Measurements from ENCODE around the gene GALNT18. TPM values are rescaled to one million over a fixed set of nuclear protein-coding genes. Genes with fewer than 3 reads are reported as not detected.
A peak's percentile ranks its signal among the peaks of the same experiment; 100 is the strongest.
"Not testable (repeated sequence)": the region's sequence is repeated elsewhere in the genome, so short reads cannot be mapped to it uniquely, and the experiment has no call there.

Gene GALNT18
- polyA plus RNA-seq, 4 donors, result 26.9 to 29.0 (median 27.2) TPM

- no peak for DNase-seq (ENCODE audit: low read depth in 4 of 4, low spot score in 3 of 4)
Measured at GRCh38 chr11:11472106-11472505, 149.7 kb downstream of the GALNT18 start.

DNA sequence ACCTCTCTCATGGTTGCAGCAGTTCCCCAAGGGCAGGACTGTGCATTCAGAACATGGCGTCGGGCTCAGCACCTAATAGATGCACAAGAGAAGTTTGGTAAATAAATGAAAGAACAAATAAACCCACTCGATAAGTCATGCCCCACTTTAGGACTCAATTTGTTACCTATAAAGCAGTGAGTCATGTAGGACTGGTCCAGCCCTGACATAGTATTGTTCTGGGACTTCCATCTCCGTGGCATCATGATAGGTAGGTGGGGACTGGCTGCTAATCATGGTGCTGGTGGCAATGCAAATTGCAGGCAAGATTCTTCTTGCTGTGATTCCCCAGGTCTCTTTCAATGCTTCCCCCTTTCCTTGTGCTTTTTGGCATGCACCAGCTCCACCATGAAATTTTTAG, 150.6 kb downstream of the GALNT18 start:
- DNase-seq (ENCODE audit: low read depth in 4 of 4, low spot score in 3 of 4), result no peak

DNA sequence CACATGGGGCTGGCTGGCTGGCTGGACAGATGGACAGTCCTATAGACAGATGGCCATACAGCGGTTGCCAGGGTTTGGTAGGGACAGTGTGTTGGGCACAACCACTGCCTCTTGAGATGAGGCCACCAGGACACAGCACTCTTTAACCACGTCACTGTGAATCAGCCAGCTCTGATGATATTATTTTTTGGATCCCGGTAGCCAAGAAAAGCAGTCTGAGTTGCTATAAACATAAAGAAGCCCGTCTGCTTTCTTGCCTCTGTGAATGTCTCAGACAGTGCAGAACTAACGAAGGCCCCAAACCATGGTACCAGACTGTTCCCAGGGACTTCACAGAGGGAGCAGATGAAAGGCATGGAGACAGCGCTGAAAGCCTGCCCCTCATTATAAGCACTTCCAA, 152.9 kb downstream of the GALNT18 start:
- DNase-seq (ENCODE audit: low read depth in 4 of 4, low spot score in 3 of 4), result no peak

DNA sequence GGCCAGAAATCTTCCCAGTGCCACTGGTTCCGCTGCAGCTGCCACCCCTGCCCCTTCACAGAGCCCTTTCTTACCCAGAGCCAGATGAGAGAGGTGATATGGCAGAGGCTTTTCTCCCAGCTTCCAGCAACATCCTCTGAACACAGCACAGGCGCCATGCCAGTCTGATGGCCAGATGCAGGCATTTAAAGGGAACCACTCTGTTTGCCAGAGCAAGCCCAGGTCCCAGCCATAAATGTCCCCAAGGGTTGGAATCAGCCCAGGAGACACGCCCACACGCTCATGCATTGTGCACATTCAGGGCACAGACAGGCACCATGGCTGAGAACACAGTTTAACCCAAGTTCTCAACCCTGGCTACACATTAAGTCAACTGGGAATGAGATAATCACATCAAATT, 154.5 kb downstream of the GALNT18 start:
- DNase-seq (ENCODE audit: low read depth in 4 of 4, low spot score in 3 of 4), result no peak

DNA sequence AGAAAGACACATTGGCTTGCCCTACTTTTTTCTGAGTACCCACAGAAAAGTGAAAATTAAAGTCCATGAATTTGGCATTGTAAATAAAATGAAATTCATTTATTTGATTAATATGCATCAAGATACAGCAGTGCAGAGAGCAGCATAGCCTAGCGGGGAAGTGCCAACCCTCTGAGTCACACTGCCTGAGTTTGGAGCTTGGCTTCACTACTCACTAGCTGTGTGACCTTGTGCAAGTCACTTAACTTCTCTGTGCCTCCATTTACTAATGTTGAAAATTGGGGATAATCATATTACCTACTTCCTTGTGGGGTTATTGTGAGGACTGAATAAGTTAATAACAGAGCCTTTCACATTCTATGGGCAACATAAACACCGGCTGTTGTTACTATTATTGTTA, 157.2 kb downstream of the GALNT18 start:
- DNase-seq (ENCODE audit: low read depth in 4 of 4, low spot score in 3 of 4), result no peak

- peak in 2 of 4 donors; percentile 44 to 65 for DNase-seq (ENCODE audit: low read depth in 4 of 4, low spot score in 3 of 4)
Measured at GRCh38 chr11:11463405-11463804, 158.4 kb downstream of the GALNT18 start.

DNA sequence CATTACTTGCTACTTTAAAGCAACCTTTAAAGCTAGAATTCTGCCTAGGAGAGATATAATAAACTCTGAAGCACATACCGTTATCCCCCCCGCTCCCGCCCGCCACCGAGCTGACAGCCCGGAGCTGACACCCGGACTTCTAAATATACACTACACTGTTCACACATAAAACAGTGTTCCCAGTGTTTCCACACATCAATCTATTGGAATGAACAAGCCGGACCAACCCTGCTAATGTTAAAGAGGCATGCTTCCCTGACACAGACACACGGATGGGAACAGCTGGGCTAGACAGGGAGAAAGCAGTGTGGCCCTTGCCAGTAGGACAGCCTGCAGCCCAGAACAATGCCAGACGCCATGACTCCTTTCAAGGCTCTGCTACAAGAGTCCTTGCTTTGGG, 160.3 kb downstream of the GALNT18 start:
- no peak for DNase-seq (ENCODE audit: low read depth in 4 of 4, low spot score in 3 of 4)

- no peak for DNase-seq (ENCODE audit: low read depth in 4 of 4, low spot score in 3 of 4)
Measured at GRCh38 chr11:11459578-11459977, 162.2 kb downstream of the GALNT18 start.

- DNase-seq (ENCODE audit: low read depth in 4 of 4, low spot score in 3 of 4), result no peak
Measured at GRCh38 chr11:11458485-11458884, 163.3 kb downstream of the GALNT18 start.

DNA sequence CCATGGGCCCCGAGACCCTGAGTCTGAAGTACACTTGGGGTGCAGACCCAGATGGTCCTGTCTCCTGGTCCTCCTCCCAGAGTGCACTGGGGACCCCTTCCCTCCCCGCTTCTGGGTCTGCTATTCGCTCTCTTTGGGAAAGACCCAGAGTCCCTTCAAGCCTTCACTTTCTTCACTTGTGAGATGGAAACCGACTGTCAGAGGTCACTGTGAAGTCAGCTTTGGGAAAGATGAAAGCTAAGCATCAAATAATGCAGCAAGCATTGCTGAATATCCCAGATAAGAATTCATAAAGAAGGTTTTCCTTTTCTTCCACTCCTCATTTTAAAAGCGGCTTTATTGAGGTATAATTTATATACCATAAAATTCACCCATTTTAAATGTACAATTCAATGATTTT, 163.8 kb downstream of the GALNT18 start:
- no peak for DNase-seq (ENCODE audit: low read depth in 4 of 4, low spot score in 3 of 4)

- no peak for DNase-seq (ENCODE audit: low read depth in 4 of 4, low spot score in 3 of 4)
Measured at GRCh38 chr11:11456866-11457265, 164.9 kb downstream of the GALNT18 start.

- DNase-seq (ENCODE audit: low read depth in 4 of 4, low spot score in 3 of 4), result no peak
Measured at GRCh38 chr11:11454671-11455223, 167.1 kb downstream of the GALNT18 start.

DNA sequence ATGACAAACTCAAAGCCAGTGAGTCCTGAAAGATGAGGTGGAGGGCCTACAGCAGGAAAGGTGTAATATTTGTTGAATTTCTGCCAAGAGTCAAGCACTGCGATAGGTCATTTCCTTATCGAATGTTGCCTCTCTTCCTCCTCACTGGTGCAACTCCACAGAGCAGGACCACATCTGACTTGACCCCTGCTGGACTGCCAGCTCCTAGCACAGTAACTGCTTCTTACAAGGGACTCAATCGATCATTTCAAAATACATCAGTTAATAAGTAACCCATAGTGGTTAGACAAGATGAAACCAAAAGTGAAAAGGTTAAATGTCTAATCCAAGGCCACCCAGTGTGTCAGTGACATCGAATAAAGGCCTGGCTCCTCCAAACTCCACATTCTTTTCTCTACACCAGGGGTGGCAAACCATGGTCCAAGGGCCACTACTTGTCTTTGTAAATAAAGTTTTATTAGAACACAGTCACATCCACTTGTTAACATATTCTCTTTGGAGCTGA, 170.3 kb downstream of the GALNT18 start:
- no peak for DNase-seq (ENCODE audit: low read depth in 4 of 4, low spot score in 3 of 4)

- no peak for DNase-seq (ENCODE audit: low read depth in 4 of 4, low spot score in 3 of 4)
Measured at GRCh38 chr11:11450744-11451362, 171.0 kb downstream of the GALNT18 start.

DNA sequence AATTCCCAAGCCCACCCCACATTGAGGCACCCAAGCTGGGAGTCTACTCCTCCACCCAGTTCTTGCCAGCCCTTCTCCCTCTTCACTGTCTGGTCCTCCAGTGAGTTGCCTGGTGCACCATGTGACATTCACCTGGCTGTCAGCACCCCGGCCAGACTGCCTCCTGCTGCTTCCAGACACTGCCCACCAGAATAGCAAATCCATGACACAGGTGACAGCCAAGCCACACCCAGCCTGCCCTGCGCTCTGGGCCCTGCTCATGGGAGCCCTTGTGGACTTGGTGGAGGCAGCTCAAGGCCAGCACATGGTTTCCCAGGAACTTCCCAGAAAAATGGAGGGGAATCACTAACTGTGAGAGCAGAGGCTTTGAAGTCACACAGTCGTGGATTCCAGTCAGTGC, 172.5 kb downstream of the GALNT18 start:
- no peak for DNase-seq (ENCODE audit: low read depth in 4 of 4, low spot score in 3 of 4)

DNA sequence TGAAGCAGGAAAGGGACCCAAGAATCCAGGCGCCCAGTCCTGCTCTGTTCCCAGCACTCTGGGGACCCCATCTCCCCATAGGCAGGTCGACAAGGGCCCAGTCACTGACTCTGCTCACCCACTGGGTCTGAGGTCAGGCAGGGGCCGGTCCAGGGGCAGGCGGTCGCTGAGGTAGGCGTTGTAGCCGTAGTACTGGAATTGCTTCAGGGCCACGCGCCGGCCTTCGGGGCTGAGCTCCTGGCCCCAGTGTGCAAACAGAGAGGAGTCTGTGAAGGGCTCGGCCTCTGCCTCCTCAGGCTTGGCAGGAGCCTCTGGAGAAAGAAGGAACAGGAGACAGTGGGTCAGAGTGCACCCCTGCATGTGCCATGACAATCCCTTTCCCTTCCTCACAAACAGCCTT, 173.2 kb downstream of the GALNT18 start:
- no peak for DNase-seq (ENCODE audit: low read depth in 4 of 4, low spot score in 3 of 4)

GRCh38 chr11:11447601-11448000, 174.2 kb downstream of the GALNT18 start:
- DNase-seq (ENCODE audit: low read depth in 4 of 4, low spot score in 3 of 4), result not testable (repeated sequence)

GRCh38 chr11:11446967-11447366, 174.8 kb downstream of the GALNT18 start:
- no peak for DNase-seq (ENCODE audit: low read depth in 4 of 4, low spot score in 3 of 4)

DNA sequence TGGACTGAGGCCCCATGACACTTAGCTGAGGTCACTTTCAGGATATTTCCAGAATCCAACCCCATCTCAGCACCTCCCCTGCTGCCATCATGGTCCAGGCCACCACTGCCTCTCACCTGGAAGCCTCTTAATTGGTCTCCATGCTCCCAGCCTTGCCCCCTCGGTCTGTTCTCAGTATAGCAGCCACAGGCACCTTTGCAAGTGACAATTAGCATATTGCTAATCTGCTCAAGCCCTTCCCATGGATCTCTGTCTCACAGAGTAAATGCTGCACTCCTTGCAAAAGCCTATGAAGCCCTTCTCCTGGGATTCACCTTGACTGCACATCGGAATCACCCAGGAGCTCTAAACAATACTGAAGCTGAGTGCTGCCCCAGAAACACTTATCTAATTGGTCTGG, 175.2 kb downstream of the GALNT18 start:
- DNase-seq (ENCODE audit: low read depth in 4 of 4, low spot score in 3 of 4), result no peak

- DNase-seq (ENCODE audit: low read depth in 4 of 4, low spot score in 3 of 4), result no peak
Measured at GRCh38 chr11:11445441-11446185, 176.2 kb downstream of the GALNT18 start.

DNA sequence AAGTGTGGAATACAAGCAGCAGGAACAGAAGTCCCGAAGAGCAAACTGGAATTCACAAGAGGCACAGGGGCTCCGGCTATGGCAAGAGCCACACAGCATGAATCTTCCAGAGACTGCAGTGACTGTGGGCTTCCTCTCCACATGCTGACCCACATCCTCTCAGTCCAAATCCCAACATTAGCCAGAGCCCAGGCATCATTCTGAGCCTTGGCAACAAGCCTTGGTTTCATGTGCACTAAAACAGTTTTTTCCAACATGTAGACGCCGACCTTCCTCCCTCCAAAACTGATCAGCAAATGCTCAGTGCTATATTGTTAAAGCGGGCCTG, 177.0 kb downstream of the GALNT18 start:
- no peak for DNase-seq (ENCODE audit: low read depth in 4 of 4, low spot score in 3 of 4)
